Activated effector memory CD4-positive, alpha-beta T cell treated with Interleukin-2 at 50 U/mL for 16 hours (primary cell): ENCODE measurements around the gene VDAC1.
"Not testable (repeated sequence)": the region's sequence is repeated elsewhere in the genome, so short reads cannot be mapped to it uniquely, and the experiment has no call there.

Experiments used
- DNase-seq: peaks from one replicate; pipeline ENCODE4 v3.0.0-alpha.2; 2020

Gene VDAC1

DNA sequence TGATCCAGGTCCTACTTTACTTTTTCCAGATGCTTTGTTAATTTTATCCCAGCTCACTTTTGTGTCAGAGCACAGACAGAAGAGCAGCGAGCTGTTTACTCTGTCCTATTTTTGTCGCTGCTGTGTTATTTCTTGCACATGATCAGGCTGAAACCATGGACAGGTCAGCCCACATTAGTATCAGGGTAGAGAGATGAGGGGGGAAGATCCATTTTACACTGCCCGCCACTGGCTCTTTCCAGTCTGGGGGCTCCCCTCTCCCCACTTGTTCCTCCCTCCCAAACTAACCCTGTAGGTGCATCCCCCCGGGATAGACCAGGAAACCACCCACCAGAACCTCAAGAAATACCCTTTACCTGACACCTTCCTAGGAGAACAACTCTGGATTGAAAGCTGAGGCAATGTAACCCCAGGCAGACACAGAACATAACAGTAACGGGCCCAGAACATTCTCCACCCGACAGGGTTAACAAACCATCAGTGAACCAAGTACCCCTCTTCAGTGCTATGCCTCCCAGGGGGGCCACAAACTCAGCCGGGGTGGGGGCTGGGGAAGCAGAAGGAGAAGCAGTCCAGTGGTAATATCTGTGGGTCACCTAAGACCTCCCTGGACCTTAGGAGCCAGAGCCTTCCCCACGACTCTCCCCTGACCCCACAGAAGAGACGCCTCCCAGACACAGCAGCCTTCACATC lies 10.3 kb downstream of the VDAC1 start:
- DNase-seq = no peak

DNA sequence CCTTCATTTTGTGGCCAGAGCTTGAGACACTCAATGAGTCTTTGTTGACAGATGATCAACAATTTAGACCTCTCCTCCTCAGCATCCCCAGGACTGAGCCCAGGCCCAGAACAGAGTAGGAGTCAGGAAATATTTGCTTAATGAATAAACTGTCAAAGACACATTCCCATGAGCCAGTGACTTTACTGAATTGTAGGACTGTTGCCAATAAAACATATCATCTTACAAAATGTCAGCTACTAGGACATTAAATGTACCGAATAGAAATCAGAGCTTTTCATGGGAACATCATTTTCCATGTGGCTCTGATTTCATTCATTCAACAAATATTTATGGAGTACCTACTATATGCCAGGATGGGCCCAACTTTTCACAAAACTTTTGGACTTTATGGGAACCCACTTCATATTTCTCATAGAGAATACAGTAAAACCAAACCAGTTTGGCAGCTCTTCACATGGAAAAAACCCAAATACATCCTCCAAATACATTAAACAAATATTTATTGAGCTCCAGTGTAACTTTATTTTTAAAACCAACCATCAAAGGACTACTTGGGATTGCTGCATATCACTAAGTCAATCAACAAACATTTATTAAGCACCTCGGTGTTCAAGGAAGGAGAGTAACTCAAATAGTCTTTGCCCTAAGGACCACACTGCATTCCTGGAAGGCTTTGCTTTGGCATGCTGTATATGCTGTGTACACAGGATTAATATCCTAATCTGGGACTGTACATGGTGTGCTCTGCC lies 11.4 kb downstream of the VDAC1 start:
- DNase-seq = no peak

DNA sequence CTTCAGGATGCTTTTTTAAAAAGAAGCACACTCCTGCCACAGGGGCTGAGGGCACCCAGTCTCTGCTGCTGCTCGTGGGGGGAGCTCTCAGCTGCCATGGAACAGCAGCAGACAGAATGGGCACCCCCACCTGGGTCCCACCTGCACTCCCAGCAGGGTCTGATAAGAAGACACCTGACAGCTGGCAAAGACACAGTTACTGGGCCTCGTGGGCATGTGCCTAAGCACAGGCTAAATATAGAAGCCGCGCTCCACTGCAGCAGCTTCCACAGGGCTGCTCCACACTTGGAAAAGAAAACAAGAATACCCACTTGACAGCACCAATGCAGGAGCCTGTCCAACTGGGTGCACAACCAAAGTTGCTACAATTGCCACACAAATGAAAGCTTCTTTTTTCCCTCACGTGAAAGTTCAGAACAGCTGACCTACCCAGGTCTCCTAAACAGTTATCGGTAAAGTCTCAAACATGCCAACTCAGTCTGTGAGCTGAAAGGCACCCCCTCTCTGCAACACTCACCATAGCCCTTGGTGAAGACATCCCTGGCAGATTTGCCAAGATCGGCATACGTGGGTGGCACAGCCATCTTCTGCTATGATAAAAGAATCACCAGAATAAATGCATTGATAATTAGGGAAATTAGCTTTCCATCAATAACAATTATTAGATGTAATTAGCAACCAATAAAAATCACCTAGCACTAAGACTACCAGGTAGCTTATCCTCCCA lies 12.2 kb downstream of the VDAC1 start:
- DNase-seq = no peak

DNA sequence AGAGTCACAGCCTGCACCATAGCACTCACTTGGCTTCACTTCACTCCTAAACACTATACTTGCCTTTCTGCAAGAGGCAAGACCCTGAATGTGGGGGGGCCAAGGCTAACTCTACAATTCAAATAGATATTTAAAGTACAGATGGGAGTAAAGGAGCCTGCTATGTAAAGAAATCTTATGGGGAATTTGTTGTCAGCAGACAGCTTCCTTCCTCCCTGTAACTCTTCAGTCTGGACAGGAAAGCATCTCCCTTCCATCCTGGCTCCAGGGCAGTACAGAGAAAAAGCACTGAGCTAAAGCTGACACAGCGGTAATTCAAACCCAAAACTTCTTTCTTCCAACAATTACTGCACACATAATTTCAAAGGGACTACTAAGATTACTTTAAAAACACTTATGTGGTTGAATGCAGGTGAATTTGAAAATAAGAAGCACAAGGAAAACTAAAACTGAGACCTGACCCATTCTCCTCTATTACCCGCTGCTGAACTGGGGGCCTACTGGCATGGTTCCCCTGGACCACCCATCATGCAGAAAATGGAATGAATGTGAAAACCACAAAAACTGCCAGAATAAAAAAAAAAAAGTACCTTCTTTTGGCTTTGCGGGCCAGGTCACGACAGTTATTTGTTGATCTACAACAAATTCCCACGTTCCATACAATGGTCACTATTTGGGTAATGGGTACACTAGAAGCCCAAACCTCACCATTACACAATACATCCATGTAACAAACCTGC lies 13.4 kb downstream of the VDAC1 start:
- DNase-seq = no peak

DNA sequence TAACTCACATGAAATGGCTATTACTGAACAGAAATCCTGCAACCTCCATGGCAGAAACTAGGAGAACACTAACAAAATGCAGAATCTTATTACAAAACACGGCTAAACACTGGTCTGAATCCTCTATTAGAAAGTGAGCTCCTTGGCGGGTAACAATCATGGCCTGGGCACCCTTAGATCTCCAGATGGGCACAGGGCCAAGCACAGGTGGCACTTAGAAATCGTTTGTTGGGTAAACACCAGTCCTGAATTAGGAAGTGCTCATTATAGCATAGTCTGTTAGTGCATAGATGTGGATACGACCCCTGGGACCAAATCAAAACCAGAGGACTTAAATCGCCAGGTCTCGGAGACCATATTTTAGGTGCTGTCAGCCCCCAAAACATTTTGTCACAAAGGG lies 14.4 kb downstream of the VDAC1 start:
- DNase-seq = no peak

DNA sequence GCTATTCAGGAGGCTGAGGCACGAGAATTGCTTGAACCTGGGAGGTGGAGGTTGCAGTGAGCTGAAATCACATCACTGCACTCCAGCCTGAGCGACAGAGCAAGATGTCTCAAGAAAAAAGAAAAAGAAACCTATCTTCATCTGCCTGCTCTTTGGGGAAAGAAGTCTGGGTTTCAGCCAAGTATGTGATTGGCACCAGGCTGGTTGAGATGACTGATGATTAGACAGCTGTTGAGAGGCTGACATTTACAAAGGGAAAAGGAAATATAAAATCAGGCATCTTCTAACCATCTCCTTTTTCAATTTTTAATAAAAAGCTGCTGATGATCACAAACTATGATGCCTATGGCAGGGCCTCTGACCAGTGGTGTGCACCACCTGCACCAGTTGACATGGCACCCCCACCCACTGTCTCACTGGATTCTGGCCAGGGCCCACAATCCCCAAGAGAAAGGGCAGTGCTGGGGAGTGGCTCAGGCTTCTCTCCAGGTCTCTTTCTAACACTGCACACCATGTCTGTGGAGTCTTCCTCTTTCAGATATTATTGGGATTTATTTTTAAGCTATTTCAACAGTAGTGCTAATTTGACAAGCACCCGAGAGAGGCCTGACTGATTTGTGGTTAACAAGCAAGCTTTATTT lies 19.1 kb downstream of the VDAC1 start:
- no peak for DNase-seq

DNA sequence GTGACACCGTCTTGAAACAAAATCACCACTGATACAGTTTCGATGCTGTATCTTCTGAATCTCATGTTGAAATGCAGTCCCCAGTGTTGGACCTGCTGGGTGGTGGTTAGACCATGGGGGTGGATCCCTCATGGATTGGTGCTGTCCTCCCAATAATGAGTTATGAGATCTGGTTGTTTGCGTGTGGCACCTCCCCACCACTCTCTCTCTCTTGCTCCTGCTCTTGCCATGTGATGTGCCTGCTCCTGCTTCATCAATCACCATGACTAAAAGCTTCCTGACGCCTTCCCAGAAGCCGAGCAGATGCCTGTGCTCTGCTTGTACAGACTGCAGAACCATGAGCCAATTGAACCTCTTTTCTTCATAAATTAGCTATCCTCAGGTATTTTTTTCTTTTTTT lies 21.1 kb downstream of the VDAC1 start:
- no peak for DNase-seq

DNA sequence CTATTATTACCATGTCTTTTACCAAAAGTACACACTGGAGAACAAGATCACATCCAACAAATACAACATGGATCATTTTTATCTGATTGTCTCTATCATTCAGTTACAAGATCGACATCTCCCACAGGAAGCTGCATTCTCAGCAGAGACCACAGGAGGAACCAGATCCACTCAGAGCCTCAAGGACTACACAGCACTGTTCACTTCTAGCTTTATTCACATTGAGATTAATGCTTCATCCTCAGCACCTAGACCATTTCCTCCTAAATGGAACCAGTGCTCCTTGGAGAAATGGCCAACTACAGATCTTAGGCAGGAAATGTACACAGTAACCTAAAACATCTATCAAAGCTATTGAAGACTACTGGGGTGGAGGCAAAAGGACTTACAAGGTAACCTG lies 23.1 kb downstream of the VDAC1 start:
- DNase-seq = no peak

DNA sequence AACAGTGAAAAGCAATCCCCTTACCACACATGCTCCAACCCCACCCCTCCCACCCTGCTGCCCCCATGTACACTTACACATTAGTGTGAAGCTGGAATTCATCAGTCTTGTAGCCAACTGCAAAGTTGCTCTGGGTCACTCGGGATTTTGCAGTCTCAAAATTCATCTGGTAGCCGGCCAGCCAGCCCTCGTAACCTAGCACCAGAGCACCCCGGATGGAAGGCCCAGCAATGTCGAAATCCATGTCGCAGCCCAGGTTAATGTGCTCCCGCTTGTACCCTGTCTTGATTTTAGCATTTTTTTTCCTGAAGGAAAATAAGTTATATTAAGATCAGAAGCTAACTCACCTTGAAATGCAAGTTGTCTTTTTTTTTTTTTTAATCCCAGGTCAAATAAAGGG lies 24.1 kb downstream of the VDAC1 start:
- DNase-seq = no peak

DNA sequence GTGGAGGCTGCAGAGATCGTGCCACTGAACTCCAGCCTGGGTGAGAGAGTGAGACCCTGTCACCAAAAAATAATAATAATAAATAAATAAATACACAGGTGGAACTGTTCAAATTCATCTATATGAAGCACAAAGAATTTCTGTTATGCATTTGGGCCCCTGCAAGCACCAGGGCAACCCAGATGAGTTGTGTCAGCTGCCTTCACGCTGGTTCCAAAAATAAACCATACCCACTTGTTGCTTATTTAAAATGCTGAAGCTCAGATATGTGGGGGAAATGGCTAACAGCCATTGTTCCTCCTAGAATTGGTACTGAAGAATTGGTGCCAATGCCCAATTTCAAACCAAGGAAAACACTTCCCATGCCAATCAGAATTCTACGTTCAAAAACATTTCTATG lies 25.8 kb downstream of the VDAC1 start:
- DNase-seq = no peak

DNA sequence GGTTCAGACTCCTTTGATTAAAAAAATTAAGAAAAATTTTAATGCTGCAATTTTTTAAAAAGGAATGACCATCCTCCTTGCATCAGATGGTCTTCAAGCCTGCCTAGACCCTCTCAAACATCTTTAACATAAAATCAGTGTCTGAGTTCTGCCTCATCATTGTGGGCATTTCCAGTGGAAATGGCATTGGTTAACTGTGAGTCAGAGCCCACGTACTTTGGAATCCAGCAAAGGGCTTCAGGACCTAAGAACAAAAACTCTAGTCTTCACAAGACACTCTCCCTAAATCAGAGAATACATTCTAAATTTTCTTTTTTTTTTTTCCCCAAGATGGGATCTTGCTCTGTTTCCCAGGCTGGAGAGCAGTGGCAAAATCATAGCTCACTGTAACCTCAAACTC lies 26.9 kb downstream of the VDAC1 start:
- DNase-seq = no peak

DNA sequence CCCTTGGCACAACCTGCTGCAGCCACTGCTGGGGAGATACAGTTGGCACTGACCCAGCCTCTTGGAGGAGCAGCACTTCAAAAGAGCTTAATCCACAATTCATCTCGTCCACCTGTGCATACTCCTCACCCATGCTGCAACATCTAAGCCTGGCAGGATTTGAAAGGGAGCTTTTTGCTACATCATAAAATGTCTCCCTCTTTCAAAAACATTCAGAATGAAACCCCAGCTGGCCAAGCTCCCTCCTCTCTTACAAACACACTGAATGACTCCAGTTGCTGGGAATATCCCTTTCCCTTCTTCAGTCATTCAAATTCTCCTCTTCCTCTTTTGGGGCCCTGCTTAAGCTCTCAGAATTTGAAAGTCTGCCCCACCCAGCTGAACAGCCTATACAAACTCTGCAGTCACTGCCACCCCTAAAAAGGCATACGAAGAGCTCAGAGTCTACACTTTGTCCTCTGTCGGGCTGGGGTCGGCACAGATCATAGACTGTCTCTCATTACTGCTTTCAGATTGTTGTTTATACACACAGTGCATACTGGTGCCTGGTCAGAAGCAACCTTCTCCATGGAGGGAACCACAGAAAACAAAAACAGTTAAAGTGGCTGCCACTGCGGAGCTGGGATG lies 27.5 kb downstream of the VDAC1 start:
- no peak for DNase-seq

DNA sequence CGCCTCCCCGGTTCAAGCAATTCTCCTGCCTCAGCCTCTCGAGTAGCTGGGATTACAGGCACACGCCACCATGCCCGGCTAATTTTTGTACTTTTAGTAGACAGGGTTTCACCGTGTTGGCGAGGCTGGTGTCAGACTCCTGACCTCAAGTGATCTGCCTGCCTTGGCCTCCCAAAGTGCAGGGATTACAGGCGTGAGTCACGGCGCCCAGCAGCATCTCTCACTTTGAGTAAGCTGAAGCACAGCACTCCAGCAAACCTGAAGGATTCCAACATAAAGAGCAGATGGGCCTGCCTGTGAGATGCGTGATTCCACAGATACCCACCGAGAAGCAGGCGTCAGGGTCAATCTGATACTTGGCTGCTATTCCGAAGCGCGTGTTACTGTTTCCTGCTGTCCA lies 29.2 kb downstream of the VDAC1 start:
- DNase-seq = not testable (repeated sequence)

DNA sequence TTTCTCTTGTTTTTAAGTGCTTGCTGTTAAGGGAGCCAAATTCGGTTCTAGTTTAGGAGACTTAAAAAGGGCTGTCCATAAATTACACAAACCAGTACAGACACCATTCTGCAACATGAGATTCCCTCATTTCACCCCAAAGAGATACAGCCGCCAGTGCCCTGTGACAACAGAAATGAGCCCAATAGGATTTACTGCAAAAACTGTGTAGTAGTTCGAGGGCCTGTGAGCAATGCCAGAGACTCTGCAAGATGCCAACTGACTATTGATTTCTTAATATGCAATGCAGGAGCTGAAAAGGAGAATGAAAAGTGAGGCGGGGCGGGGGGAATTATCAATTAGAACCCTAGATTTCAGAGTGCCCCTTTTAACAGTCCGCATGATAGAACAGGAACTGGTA lies 30.6 kb downstream of the VDAC1 start:
- no peak for DNase-seq

DNA sequence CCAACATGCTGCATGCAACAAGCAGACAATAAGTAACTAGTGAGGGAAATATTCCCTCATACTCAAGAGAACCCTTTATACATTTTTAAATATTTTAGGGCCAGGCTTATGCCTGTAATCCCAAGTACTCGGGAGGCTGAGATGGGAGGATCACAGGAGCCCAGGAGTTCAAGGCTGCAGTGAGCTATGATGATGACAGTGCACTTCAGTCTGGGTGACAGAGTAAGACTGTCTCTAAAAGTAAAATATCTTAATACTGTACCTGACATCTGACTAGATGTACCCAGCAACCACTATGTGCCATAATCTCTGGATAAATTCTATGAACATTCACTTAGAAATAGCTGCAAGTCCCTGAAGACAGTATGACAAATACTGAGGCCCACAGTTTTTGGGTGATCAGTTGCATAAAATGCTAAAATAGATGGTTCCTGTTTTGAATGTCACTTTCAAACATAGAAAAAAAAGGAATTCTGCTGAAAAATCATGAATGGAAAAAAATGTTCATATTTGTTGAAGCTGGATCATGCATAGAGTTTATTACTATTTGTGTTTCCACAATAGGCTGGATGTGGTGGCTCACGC lies 34.4 kb downstream of the VDAC1 start:
- DNase-seq = no peak

DNA sequence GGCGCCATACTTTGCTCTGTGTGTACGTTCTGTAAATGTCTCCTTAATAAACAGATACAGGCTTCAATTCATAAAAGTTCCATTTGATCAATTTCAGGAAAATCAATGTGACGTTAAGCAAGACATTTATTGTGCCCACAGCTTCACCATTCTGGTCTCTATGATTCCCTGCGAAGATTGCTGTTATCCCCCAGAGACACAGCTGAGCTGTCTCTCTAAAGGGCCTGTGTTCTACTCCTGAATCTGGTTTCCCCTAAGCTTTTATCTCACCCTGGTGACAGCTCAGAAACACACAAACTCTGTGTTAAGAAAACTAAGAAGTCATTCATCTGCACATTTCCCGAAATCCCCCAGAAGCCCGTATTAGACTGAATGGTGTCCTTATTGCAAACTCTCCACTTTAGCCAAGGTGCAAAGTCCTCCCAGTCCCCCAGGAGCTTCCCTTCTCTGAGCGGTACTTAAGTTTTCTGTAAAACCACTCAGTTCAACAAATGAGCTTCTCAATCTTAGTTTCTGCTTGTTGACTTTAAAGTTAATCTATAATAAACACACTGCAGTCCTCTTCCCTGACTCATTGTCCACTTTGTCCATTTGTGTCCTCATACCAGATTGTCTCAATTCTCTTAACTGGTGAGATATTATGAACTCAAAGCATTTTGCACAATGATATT lies 35.0 kb downstream of the VDAC1 start:
- no peak for DNase-seq

DNA sequence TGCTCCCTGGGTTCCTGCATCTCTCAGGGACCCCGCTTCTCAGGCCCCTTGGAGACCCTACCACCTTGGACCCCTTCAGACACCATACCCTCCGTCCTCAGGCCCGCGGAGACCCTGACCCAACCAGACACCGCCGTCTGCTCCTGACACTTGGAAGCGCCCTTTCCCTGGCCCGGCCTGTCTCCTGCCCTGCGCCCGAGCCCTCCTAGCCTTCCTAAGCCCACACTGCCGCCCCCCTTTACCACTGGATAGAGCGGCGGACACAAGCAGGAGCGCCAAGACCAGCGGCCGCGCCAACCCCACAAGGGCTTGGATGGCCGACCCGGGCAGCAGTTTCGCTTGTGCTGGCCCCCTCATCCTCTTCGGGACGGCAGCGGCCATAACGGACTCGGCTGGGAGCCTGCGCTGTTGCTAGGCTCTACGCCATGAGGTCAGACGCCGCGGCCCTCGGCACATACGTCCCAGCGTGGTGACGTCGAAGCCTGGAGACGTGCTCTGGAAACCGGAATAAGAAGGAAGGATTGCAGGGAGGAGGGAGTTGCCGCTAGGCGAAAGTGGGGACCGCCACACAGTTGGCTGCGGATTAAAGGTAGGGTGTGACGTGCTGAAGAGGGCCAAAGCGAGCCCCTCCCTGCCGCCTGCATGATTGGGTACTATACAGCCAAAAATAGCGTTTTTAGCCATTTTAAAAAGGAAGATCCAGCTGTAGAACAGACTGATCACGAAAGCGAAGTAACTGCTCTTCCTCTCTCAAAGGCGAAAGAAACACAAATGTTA lies 36.4 kb downstream of the VDAC1 start, which contains the start of gene C5orf15:
TSS of gene C5orf15 (minus strand) at position 422 of the 777 bp plus-strand sequence. CDS start at position 381, 41 bp downstream.
- DNase-seq = peak; percentile 81

DNA sequence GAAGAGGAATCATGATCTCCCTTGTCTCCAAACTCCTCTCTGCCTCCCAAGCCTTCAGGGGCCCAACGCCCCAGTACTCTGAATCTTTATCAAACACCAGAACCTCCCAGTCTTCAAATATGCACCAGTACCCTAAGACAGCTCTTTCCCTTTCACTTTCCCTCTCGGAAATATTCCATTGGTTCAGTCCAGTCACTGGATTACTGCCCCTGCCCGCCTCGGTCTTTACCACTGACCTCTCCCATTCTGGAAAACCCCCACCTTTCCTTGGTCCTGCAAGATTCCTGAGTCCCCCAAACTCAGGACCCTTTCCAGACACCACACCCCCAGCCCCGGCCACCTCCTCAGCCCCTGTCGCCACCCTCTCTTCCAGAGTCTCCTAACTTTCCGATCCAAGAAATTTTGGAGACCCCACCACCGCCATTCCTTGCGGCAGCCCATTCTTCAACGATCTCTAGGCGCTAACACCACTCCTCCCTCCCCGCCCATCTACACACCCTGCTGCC lies 37.0 kb downstream of the VDAC1 start:
- no peak for DNase-seq

DNA sequence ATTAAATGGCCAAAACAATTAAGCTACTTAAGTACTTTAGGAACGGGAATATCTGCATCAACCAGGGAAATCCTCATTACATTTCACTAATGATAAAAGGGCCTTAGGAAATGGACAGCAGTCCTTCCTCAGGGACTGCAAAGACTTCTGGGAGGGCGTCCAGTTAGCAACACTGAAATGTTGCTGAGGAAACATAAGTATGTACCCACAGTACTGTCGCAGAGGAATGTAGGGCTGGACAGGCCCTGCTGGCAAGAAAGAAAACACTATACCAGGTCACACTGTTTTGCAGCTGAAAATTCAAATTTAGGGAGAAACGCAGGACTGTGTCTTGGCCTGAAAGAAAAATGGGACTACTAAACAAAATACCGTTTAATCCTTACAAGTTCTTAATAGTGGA lies 37.7 kb downstream of the VDAC1 start:
- no peak for DNase-seq

DNA sequence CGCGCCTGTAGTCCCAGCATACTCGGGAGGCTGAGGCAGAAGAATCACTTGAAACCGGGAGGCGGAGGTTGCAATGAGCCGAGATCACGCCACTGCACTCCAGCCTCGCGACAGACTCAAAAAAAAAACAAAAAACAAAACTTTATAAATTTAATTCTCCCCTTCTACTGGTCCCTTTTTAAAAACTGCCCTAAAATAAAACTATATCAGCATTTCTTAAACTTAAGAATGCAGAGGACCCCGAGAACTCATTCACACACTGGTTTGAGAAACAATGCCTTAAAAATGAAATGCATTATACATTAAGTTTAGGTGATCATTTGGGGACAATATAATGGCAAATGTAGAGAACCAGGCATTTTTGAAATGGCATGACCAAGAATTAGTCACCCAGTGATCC lies 38.7 kb downstream of the VDAC1 start:
- DNase-seq = no peak
